HCT116 (cell line): ENCODE measurements around the gene CAPN9. TPM values are rescaled to one million over a fixed set of nuclear protein-coding genes. Genes with fewer than 3 reads are reported as not detected.

Source experiments
- CBX3 ChIP-seq: IDR thresholded peaks from 2 replicates; pipeline ENCODE4 v1.6.1; 2012; ENCODE audit warnings: low read depth
- CTCF ChIP-seq, 3 experiments: fragments of 200-600 bp in 1 of 3; sonication (generic) in 1 of 3; IDR thresholded peaks in 2 of 3; conservative IDR thresholded peaks in 1 of 3; 2 replicates each; pipeline ENCODE4 v1.5.1; 2012 to 2017; ENCODE audit warnings: low read depth in 2 of 3, low read length in 2 of 3, antibody characterized with exemption in 1 of 3, borderline replicate concordance in 1 of 3, control low read depth in 1 of 3, mild to moderate bottlenecking in 1 of 3, mixed read lengths in 1 of 3, mixed run types in 1 of 3, moderate library complexity in 1 of 3; ENCODE audit not compliant: insufficient read depth in 1 of 3
- EZH2 ChIP-seq: fragments of 200-600 bp; sonication (generic); IDR thresholded peaks from 2 replicates; pipeline ENCODE4 v1.6.1; 2017; ENCODE audit warnings: antibody characterized with exemption, mixed run types
- JUND ChIP-seq: IDR thresholded peaks from 2 replicates; pipeline ENCODE4 v1.6.1; 2012
- POLR2A ChIP-seq: IDR thresholded peaks from 2 replicates; pipeline ENCODE4 v1.7.0; 2011; ENCODE audit warnings: borderline replicate concordance; ENCODE audit not compliant: insufficient read depth, insufficient read length; ENCODE audit errors: extremely low read depth
- RAD21 ChIP-seq: IDR thresholded peaks from 2 replicates; pipeline ENCODE4 v1.6.1; 2012; ENCODE audit warnings: low read depth, mild to moderate bottlenecking
- SIN3A ChIP-seq: IDR thresholded peaks from 2 replicates; pipeline ENCODE4 v1.6.1; 2012; ENCODE audit warnings: low read depth
- SRF ChIP-seq: IDR thresholded peaks from 2 replicates; pipeline ENCODE4 v1.6.1; 2012; ENCODE audit warnings: low read depth
- TCF7L2 ChIP-seq: IDR thresholded peaks from 2 replicates; pipeline ENCODE4 v1.7.0; 2011; ENCODE audit warnings: borderline replicate concordance, inconsistent platforms; ENCODE audit not compliant: insufficient read depth, insufficient read length; ENCODE audit errors: extremely low read depth
- ZBTB33 ChIP-seq: IDR thresholded peaks from 2 replicates; pipeline ENCODE4 v1.6.1; 2011; ENCODE audit warnings: mild to moderate bottlenecking, low read length, moderate library complexity; ENCODE audit not compliant: insufficient replicate concordance; ENCODE audit errors: extremely low read depth
- ZNF274 ChIP-seq: fragments of 200-500 bp; sonication (Bioruptor generic); IDR thresholded peaks from 2 replicates; pipeline ENCODE4 v1.6.1; 2014; ENCODE audit warnings: mild to moderate bottlenecking, low read depth, low read length, inconsistent platforms
- total RNA-seq: library from RNA; stranded (reverse); gene quantifications from one replicate; pipeline ENCODE4 v1.2.1, GENCODE V29; 2021; ENCODE audit not compliant: unreplicated experiment

Gene CAPN9
- total RNA-seq, 1 experiment from 2014 or later = not detected

- TF ChIP-seq CTCF (IDR thresholded peaks at IDR 0.05 in 2 of 3, conservative IDR thresholded peaks at IDR 0.05 in 1 of 3; ENCODE audit: borderline replicate concordance in 1 of 3, insufficient read depth in 1 of 3, low read depth in 2 of 3, low read length in 2 of 3) (no peak), CBX3 (no peak), SRF (no peak), ZBTB33 (no peak), POLR2A (no peak), JUND (no peak), SIN3A (no peak), TCF7L2 (no peak), ZNF274 (no peak), RAD21 (no peak), EZH2 (no peak)
Observed at GRCh38 chr1:230703679-230704385, 43.4 kb upstream of the CAPN9 start (continued).
